GM12892 (cell line): Measurements from ENCODE around the gene PRKAG3.
"Not testable (repeated sequence)": the region's sequence is repeated elsewhere in the genome, so short reads cannot be mapped to it uniquely, and the experiment has no call there.

Experiments used
- DNase-seq: peaks from one replicate; pipeline ENCODE4 v3.0.0; 2011; ENCODE audit not compliant: insufficient read length
- FAIRE-seq: peaks from 2 replicates; lab custom pipeline; 2011; peaks lifted over from hg19 to GRCh38; lab: Jason Lieb, UNC
- POLR2A ChIP-seq: IDR thresholded peaks from 2 replicates; pipeline ENCODE4 v1.6.1; 2011; ENCODE audit warnings: low read depth, low read length, control low read depth
- POLR2AphosphoS5 ChIP-seq: IDR thresholded peaks from 2 replicates; pipeline ENCODE4 v1.6.1; 2011; ENCODE audit warnings: low read depth, low read length, control low read depth
- TAF1 ChIP-seq: IDR thresholded peaks from 2 replicates; pipeline ENCODE4 v1.6.1; 2011; ENCODE audit warnings: low read depth, mild to moderate bottlenecking, control low read depth, low read length, borderline replicate concordance

Gene PRKAG3

DNA sequence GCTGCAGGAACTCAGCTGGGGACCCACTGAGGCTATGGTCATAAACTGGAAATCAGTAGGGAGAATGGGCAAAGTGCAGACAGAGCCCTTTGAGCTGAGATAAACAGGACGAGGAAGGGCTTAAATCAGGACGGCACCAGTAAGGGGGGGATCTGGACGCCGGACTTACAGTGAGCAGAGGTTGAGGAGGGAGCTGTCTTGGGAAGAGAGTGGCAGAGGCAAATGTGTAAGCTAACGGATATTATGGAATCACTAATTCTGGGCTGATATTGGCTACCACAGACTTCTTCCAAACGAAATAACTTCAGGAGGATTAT, 49.1 kb downstream of the PRKAG3 start:
- TF ChIP-seq POLR2A (no peak), TAF1 (no peak), POLR2AphosphoS5 (no peak)
- FAIRE-seq: no peak

DNA sequence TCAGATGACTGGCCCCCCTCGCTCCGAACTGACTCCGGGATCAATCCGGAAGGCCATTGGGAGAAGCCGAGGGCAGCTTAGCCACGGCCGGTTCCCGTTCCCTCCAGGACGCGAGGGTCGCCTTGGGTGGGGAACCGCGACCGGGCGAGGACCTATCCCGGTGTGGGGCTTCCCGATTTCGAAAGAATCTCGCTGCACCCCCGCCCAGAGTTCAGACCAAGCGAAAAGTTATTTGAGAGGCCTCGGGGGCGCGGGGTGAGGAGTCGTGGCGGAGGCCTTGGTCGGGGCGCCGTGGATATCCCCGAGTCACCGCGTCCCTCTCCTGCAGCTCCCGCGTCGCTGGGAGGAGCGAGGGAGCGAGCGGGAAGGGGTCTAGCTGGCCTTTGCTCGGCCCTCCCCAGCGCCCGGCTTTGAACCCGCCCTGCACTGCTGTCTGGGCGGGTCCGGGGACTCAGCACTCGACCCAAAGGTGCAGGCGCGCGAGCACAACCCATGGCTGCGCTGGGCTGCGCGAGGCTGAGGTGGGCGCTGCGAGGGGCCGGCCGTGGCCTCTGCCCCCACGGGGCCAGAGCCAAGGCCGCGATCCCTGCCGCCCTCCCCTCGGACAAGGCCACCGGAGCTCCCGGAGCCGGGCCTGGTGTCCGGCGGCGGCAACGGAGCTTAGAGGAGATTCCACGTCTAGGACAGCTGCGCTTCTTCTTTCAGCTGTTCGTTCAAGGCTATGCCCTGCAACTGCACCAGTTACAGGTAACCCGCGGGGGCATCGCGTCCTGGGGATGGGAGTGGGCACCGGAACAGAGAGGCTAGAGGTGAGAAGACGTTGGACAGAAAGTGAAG, 49.7 kb downstream of the PRKAG3 start, which contains the start of gene CYP27A1:
Gene CYP27A1 (plus strand): TSS at position 457 of the 837 bp plus-strand sequence. CDS start 36 bp downstream, at position 493.
- FAIRE-seq (no peak), DNase-seq (peak; percentile 24)
- TF ChIP-seq POLR2A: no peak
- TF ChIP-seq TAF1: no peak
- no peak for TF ChIP-seq POLR2AphosphoS5

More for the DNA sequence above, 49.1 kb downstream of the PRKAG3 start:
- DNase-seq: no peak

DNA sequence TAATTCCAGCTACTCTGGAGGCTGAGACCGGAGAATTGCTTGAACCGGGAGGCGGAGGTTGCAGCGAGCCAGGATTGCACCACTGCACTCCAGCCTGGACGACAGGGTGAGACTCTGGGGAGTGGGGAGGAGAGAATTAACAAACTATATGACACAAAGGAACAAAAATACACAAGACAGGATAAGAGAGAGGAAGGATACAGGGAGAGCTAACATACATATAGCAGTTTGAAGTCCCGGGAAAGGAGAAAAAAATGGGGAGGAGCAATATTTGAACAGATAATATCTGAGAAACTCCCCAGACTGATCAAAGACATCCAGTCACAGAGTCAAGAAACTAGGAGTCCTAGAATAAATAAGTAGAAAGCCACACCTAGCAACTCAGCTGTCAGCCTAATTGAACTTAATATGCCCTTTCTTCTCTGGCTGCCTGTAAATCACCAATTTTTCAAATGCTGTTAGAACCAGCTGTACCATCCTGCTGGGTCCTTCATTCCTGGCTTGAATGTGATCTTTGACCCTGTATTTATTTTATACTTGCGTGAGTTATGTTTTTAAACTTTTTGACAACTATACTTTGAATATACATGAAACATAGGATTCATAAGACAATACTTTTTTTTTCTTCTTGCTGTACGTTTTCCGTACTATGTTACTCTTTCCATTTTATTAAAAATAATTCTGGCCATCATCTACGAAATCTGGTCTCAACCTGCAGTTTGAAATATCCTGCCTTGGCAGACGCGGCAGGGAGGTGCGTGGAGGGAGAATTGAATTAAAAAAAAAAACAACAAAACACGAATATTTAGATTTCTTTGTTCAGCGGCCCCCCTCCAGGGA, 50.5 kb downstream of the PRKAG3 start:
- DNase-seq (no peak), FAIRE-seq (no peak)
- TF ChIP-seq POLR2AphosphoS5 (no peak), POLR2A (no peak), TAF1 (no peak)

- TF ChIP-seq POLR2A: no peak
- no peak for TF ChIP-seq POLR2AphosphoS5
- TF ChIP-seq TAF1: no peak
- DNase-seq: no peak
Measured at GRCh38 chr2:218780046-218780445, 51.6 kb downstream of the PRKAG3 start.

GRCh38 chr2:218777276-218777990, 54.2 kb downstream of the PRKAG3 start:
- no peak for FAIRE-seq

More at GRCh38 chr2:218780046-218780445, 51.6 kb downstream of the PRKAG3 start:
- no peak for FAIRE-seq

GRCh38 chr2:218776488-218776887, 55.1 kb downstream of the PRKAG3 start:
- TF ChIP-seq POLR2AphosphoS5: no peak
- no peak for TF ChIP-seq POLR2A
- FAIRE-seq: no peak

More at GRCh38 chr2:218777276-218777990, 54.2 kb downstream of the PRKAG3 start:
- DNase-seq: no peak
- TF ChIP-seq TAF1 (no peak), POLR2A (no peak), POLR2AphosphoS5 (no peak)

GRCh38 chr2:218773881-218774280, 57.7 kb downstream of the PRKAG3 start:
- FAIRE-seq: no peak
- no peak for DNase-seq
- no peak for TF ChIP-seq POLR2AphosphoS5
- no peak for TF ChIP-seq TAF1
- no peak for TF ChIP-seq POLR2A

More at GRCh38 chr2:218776488-218776887, 55.1 kb downstream of the PRKAG3 start:
- DNase-seq: no peak

DNA sequence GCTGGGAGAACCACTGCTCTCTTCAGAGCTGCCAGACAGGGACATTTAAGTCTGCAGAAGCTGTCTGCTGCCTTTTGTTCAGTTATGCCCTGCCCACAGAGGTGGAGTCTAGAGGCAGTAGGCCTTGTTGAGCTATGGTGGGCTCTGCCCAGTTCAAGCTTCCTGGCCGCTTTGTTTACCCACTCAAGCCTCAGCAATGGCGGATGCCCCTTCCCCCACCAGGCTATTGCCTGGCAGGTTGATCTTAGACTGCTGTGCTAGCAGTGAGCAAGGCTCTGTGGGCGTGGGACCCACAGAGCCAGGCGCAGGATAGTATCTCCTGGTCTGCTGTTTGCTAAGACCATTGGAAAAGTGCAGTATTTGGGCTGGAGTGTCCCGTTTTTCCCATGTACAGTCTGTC, 58.8 kb downstream of the PRKAG3 start:
- not testable (repeated sequence) for FAIRE-seq, DNase-seq
